Bone marrow (tissue), 2 donors: Measurements from ENCODE around the gene RERE.

Source experiments
- DNase-seq, 2 donors: peaks; one replicate each; lab custom pipeline; 2025; lab: John Stamatoyannopoulos, UW

Gene RERE

DNA sequence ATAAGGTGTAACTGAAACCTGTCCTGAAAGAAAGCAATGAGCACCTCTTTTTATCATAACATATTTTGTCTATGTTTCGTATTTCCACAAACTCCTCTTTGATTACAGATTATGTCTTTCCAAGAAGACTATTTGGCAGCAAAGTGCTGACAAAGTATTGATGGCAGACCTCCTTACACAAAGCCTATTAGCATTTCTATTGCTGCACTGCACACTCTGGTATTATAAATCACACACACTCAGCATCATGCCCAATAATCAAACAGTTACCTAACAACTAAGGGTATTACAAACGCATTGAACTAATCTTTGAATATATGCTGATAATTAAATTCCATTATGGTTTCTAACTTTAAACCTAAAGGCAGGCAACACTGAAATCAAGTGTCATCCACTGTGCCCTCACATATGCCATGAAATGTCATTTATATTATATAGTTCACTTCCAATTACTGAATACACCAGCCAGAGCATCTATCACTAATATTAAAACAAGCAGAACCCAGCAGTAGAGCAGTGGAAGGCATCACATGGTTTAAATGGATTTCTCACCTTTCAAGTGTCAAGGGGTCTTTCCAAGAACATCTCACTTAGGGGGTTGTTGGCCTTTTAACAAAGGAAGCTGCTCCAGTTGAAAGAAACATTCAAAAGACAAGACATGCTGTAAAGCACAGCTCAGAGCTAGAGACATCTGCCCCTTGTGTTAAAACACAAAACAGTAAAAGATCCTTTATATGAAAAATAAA is 239.1 kb downstream of the RERE start:
- DNase-seq, result no peak

DNA sequence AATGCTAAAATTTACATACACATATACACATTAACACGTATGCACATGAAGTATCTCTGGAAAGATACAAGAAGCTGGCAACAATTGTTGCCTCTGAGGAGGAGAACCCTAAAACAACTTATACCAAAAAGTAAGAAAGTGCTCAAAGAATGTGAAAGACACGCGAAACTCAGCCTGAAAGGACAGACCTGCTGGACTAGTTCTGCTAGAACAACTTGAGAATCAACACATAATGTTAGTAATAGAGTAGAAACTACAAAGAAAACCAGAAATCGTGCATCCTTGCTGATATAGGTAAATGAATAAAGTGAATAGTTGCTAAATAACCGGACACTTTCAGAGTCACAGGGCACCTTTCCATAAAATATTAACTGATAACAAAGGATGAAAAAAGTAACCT is 242.5 kb downstream of the RERE start:
- no peak for DNase-seq

DNA sequence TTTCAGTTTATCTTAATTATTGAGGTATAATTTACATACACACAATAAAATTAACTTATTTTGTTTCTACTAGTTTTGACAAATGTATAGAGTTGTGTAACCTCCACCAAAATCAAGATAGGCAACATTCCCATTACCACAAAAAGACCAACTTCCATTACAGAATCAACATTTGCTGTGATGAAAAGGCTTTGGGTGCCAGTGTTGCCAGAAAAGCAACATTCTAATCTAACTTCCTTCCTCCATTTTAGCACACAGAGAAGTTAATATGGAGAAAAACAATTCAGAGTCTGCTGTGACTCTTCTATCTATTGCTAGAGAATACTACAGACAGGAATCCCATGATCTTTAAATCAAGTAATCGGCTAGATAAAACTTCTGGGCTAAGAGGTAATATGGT is 245.3 kb downstream of the RERE start:
- DNase-seq, result peak in 1 of 2 donors; percentile 3

DNA sequence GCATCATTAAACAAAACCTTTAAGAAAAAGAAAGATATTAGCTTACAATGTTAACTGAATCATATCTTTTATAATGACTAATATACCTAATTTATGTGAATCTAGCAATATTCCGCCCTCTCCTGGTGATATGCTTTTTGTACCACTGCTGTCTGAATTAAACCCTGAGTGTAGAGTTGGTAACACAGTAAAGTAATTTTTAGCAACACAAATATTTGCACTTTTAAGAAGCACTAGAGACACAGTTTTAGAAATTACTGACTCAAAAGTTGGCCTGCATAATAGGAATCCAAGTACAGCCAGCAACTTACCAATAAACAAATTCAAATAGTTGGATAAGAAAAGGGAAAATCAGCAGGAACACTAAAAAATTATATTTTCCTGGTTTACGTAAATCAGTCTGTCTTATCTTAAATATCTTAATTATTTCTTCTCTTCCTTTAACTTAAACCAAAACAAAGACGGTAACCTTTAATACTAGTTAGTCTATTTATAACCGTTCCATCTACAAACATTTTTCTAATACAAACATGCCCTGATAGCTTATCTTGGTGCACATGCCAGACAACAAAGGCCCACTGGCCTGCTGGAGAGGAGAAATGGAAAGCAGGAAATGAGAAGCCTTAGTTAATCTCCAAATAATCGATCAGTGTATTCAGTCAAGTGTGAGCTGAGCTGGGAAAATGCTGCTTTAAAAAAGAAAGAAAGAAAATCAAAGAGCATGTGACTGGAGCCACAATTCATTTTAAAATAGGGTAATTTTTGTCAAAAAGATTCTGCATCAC is 246.0 kb downstream of the RERE start:
- peak in 1 of 2 donors; percentile 18 for DNase-seq

DNA sequence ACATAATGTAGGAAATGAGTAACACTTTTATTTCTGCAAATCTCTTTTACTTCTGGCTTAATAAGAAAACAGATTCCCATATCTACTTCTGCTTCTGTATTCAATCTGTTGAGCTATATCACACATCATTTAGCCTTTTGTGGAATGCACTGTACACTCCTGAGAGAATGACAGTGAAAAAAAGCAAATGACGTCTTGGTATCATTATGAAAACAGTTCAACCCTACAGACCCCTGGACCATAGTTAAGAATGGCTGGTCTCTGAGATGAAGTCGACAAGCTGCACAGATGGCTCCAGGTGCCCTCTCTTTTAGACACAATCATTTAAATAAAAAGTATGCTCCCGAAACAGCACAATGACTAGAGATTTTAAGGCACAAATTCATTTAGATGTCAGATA is 247.0 kb downstream of the RERE start:
- DNase-seq, result no peak

DNA sequence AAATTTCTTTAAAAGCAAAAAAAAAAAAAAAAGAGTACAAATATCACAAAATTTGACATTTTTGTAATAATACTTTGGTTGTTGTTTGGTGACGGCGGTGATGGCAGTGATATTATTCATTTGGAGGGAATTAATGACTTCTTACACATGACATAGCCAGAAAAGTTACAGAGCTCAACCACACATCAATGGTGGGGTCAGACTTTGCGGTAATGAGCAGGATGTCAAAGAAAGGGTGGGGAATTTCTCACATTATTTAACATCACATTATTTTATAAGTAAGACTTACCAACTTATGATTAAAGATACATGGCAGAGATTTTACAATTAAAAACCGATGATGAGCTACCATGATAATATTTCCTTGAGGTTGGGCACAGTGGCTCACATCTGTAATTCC is 248.2 kb downstream of the RERE start:
- DNase-seq, result no peak

DNA sequence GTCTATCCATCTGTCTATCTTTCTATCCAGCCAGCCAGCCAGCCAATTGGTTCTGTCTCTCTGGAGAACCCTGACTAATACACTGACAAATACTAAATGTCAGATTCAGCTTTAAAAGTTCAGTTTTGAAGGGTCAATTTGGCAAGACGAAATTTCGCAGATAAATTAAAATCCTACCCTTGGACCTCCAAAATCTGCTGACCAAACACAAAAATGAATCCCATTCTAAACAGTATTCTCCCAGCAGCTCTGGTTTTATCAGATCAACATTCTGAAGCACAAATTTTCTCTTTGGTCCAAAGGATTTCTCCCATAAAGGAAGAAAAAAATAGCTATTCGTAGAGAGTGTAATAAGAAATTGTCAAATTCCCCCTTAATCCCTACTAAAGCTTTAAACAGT is 248.6 kb downstream of the RERE start:
- DNase-seq, result no peak

- DNase-seq, result no peak
Measured at GRCh38 chr1:8567146-8567545, 250.3 kb downstream of the RERE start.

DNA sequence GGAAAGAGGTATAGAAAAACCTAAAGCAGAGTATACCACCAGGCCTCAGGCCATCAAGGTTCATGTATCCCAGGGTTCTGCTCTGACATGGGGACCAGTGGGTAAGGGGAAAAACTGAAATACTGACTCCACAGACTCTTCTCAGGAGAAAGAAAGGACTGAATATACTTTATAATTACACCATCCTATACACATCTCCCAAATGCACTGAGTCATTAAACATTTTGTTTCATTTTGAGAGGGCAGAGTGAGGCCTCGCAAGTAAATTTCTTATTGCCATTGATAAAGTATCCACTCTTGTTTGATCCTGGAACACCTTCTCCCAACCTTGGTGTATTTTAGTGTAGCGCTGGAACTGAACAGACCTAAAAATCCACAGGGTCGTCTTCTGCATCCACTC is 251.6 kb downstream of the RERE start:
- DNase-seq, result no peak

GRCh38 chr1:8563944-8564537 is 253.4 kb downstream of the RERE start:
- no peak for DNase-seq

DNA sequence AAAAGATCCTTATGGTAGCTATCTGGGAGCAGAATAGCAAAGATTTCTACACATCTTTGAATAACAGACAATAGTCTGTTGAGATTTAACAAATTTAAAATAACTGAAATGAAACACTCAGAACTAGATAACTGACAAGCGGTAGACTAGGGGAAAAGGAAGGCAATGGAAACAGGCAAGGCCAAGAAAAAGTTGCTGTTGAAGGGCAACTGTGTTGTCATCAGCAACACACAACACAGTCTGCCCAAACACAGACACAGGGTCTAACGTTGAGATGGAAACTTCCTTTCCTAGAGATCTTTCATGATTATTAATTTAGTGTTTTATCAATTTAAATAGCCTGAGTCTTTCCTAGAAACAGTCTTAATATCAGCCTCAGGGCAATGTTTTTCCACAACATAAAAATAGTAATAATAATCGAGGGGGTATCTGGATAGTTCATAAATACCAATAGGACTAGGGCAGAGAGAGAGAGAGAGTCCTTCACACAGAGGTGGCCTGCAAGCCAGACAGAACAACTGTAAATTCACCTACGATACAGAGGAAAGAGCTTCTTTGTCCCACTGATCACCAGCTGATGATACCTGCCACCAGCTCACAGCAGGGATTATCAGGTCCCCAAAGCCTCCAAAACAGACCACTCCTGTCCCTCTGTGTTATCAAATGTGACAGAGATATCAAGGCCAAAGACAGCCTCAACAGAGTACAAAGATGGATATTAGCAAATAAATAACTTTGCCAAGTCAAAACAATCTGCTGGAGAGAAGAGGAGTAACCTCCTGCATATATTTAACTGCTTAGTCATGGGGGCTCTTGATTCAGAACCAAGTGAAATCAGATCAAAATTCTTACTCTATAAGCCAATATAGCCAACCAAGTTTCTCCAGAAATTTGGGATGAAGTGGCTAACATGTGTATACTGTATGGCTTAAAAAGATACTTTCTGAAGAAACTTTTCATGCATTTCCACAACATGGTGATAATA is 254.3 kb downstream of the RERE start:
- no peak for DNase-seq

DNA sequence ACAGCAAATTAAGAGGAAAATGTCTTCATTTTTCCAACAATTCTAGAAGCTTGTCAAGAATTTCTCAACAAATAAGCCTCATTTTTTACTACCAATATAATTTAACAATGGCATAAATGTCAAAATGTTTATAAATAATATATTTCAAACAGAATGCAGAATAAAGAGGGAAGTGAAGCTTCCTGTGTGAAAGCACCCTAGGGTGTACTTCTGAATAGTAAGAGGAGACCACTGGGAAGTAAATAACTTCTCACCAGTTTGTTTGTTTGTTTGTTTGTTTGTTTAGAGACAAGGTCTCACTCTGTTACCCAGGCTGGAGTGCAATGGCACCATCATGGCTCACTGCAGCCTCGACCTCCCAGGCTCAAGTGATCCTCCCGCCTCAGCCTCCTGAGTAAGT is 255.2 kb downstream of the RERE start:
- no peak for DNase-seq

- DNase-seq, result peak in 1 of 2 donors; percentile 51
Measured at GRCh38 chr1:8560611-8561544, 256.6 kb downstream of the RERE start.

- no peak for DNase-seq
Measured at GRCh38 chr1:8560035-8560434, 257.4 kb downstream of the RERE start.

DNA sequence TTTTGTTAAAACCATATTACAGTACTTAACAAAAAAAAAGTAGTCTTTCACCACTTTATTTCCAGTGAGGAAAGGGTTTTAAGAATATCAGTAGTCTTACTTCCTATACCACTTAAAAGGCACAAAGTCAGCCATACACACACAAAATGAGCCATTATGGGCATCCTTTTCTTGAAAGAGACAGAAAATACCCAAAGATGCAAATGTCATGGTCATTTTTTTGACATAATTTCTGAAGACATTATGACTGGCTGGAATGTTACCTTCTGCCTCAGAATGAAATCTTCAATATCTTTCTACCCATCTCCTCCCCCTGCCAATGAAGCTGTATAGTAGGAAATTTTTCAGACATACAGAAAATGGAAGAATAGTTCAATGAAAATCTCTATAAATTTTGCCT is 261.9 kb downstream of the RERE start:
- no peak for DNase-seq

- peak in 1 of 2 donors; percentile 6 for DNase-seq
Measured at GRCh38 chr1:8554956-8555534, 262.4 kb downstream of the RERE start.

GRCh38 chr1:8552820-8553397 is 264.5 kb downstream of the RERE start:
- DNase-seq, result no peak

GRCh38 chr1:8551613-8552489 is 265.6 kb downstream of the RERE start:
- no peak for DNase-seq

DNA sequence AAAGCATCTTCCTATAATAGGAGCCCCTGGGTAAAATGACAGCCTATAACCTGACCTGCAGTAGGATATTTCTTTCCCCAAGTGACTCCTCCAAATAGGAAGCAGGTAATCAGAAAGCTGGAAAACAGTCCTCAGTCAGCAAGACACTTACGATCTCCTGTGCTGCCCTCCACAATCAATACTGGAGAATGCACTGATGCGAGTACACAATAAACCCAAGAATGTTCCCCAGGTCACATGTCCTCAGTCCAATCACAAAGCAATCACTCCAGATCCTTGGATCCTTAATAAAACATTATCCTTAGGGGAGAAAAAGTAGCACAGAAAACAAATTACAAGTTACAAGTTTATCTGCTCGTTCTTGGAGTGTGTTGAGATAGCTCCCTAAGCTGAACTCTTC is 266.4 kb downstream of the RERE start:
- no peak for DNase-seq
